Measurements from ENCODE around the gene CACNA1S. TPM values are rescaled to one million over a fixed set of nuclear protein-coding genes. Genes with fewer than 3 reads are reported as not detected.

The CACNA1S gene
- total and polyA plus RNA-seq, 2 of the 8 experiments (the other 6 are each of a cell fraction or from before 2014, with no cell fraction given), result 0.06 TPM; not detected in 1

- Histone ChIP-seq H3K23me2 (ENCODE audit: low read depth, low read length) (no peaks in the 10 kb centered on the region), H3K27me3 (replicated peaks in 1 of 4; ENCODE audit: control insufficient read depth in 3 of 4, extremely low read depth in 1 of 4, insufficient read depth in 3 of 4, low read length in 3 of 4) (no peaks in the 10 kb centered on the region), H4K91ac (replicated peaks; ENCODE audit: insufficient read length, low read length) (no peak overlapping the region), H3K23ac (ENCODE audit: insufficient read length) (no peak overlapping the region), H3K36me3 (ENCODE audit: control insufficient read depth in 2 of 4, insufficient read depth in 4 of 4, low read length in 3 of 4) (peaks cover 15 to 68% (median 34%) of the 10 kb centered on the region in 4 experiments), H3K4me2 (ENCODE audit: insufficient read depth in 1 of 2, low read depth in 2 of 2, low read length in 2 of 2) (no peak overlapping the region), H2BK120ac (replicated peaks; ENCODE audit: low read depth, low read length) (no peak overlapping the region), H3K56ac (replicated peaks; ENCODE audit: insufficient read length, low read depth, low read length) (no peak overlapping the region), H4K20me1 (replicated peaks in 1 of 2; ENCODE audit: control insufficient read depth in 1 of 2, insufficient read depth in 2 of 2, low read length in 2 of 2) (peaks cover 3 to 14% of the 10 kb centered on the region in 2 experiments), H3K4me3 (ENCODE audit: extremely low read depth in 1 of 4, insufficient read depth in 2 of 4, low read depth in 3 of 4, low read length in 4 of 4) (no peak overlapping the region), H3K27ac (ENCODE audit: low read depth, low read length) (no peak overlapping the region), H2AK5ac (ENCODE audit: low read depth, low read length) (no peak overlapping the region), H3K14ac (ENCODE audit: insufficient read length) (no peak overlapping the region), H2BK12ac (ENCODE audit: low read depth, low read length) (no peak overlapping the region), H3K4me1 (replicated peaks in 1 of 4; ENCODE audit: control insufficient read depth in 3 of 4, insufficient read depth in 4 of 4, low read length in 3 of 4) (no peaks in the 10 kb centered on the region), H2AFZ (ENCODE audit: low read length) (no peak overlapping the region), H4K5ac (ENCODE audit: insufficient read length, low read depth, low read length) (no peak overlapping the region), H3K9ac (replicated peaks in 1 of 4; ENCODE audit: extremely low read depth in 1 of 4, low read depth in 3 of 4, low read length in 3 of 4) (no peak overlapping the region), H3K9me3 (ENCODE audit: insufficient read depth in 2 of 2, low read depth in 1 of 2, low read length in 1 of 2) (no peaks in the 10 kb centered on the region), H2BK5ac (ENCODE audit: low read depth, low read length) (no peak overlapping the region), H3K18ac (ENCODE audit: extremely low read depth, low read length) (no peak overlapping the region), H2BK20ac (ENCODE audit: low read length) (no peak overlapping the region), H3K79me1 (ENCODE audit: low read depth, low read length) (no peaks in the 10 kb centered on the region; the same call in 1 of the 2 replicates), H4K8ac (ENCODE audit: extremely low read depth, insufficient read depth, low read length) (no peak overlapping the region), H3K4ac (replicated peaks; ENCODE audit: insufficient read length, low read depth, low read length) (no peak overlapping the region), H3K79me2 (ENCODE audit: control insufficient read depth in 1 of 2, insufficient read depth in 2 of 2, low read length in 2 of 2) (no peaks in the 10 kb centered on the region), H2BK15ac (ENCODE audit: low read length) (no peak overlapping the region)
- CTCF ChIA-PET (ENCODE audit: partially characterized antibody), result interaction anchor here (0.6 to 5.8 kb wide), 11 partner anchors 12 to 157 kb away, joined by 3 to 32 read pairs (median 5); partner anchors contain the start of gene IGFN1
- 86% methylated on average over 7 of the region's 7 CpGs; no CpG with 5 or more reads in 1 of the 2 experiments for WGBS, 2 experiments (ENCODE audit: extremely low coverage in 1 of 2, insufficient coverage in 1 of 2, insufficient read length in 1 of 2, insufficient replicate concordance in 2 of 2, low coverage in 1 of 2, low lambda C conversion rate in 2 of 2, missing lambda C conversion rate in 1 of 2)
- POLR2A ChIA-PET (ENCODE audit: partially characterized antibody), result interaction anchor here (0.7 to 3.7 kb wide), 5 partner anchors 8 to 526 kb away, joined by 3 to 28 read pairs (median 5); partner anchors contain the start of gene TMEM9
- DNase-seq (ENCODE audit: low read depth in 1 of 2, low spot score in 2 of 2) (no peak), FAIRE-seq (no peak)
- TF ChIP-seq JUN (IDR thresholded peaks at IDR 0.05; ENCODE audit: low read depth, low read length) (no peak), GABPA (IDR thresholded peaks at IDR 0.05; ENCODE audit: borderline replicate concordance, insufficient read depth, low read length) (no peak), CEBPB (IDR thresholded peaks at IDR 0.05; ENCODE audit: low read depth, low read length) (no peak), ASH2L (IDR thresholded peaks at IDR 0.05; ENCODE audit: low read length) (no peak), CREB1 (IDR thresholded peaks at IDR 0.05) (no peak)
These were observed 24.8 kb upstream of the CACNA1S start for GRCh38 chr1:201137024-201137392.

Data from H1 (cell line).